GM12878 (cell line): ENCODE data around the gene CHDH. TPM values are rescaled to one million over a fixed set of nuclear protein-coding genes. Genes with fewer than 3 reads are reported as not detected.

Source experiments
- ATAC-seq: fragments of 200-7000 bp; cut with Tn5 transposase; 3 replicates; pipeline ENCODE4 v1.9.1; 2020; ENCODE audit warnings: mild to moderate bottlenecking, moderate library complexity
- BruUV-seq: library from RNA; stranded (reverse); fragments of 400-500 nt; replicated peaks from 2 replicates; lab custom pipeline; 2021; lab: Mats Ljungman, UMichigan
- CTCF ChIA-PET: fragments of 300-600 bp; sonication (Branson Sonifier 250); formaldehyde crosslinking; extraction: SDS; loops from one replicate; lab custom pipeline; 2021; ENCODE audit warnings: inconsistent platforms; lab: Yijun Ruan, JAX
- POLR2A ChIA-PET: fragments of 350-600 bp; formaldehyde crosslinking; extraction: SDS; loops from one replicate; lab custom pipeline; 2021; ENCODE audit warnings: inconsistent platforms; lab: Charles Lee
- RAD21 ChIA-PET: fragments of 300-600 bp; sonication (Branson Sonifier 250); formaldehyde crosslinking; loops from one replicate; lab custom pipeline; 2023; ENCODE audit warnings: antibody characterized with exemption; ENCODE audit not compliant: unreplicated experiment; lab: Charles Lee
- SMC1A ChIA-PET: fragments of 300-600 bp; sonication (Branson Sonifier 250); formaldehyde crosslinking; loops from one replicate; lab custom pipeline; 2023; ENCODE audit not compliant: unreplicated experiment, uncharacterized antibody; lab: Charles Lee
- DNase-seq: peaks from one replicate; pipeline ENCODE4 v3.0.0-alpha.2; 2011; ENCODE audit warnings: low read depth, low spot score
- FAIRE-seq: peaks from 3 replicates; lab custom pipeline; 2011; peaks lifted over from hg19 to GRCh38; lab: Jason Lieb, UNC
- H2AFZ ChIP-seq: 2 replicates; pipeline ENCODE4 v1.6.0; 2011; ENCODE audit warnings: low read depth, low read length, control low read depth; ENCODE audit not compliant: control insufficient read depth
- H3K27ac ChIP-seq: 2 replicates; pipeline ENCODE4 v1.5.1; 2011; ENCODE audit warnings: control low read depth; ENCODE audit not compliant: control insufficient read depth, insufficient read depth
- H3K27me3 ChIP-seq, 2 experiments: replicated peaks in 1 of 2; 2 replicates each; pipeline versions ENCODE4 v1.6.0 to v1.6.1; 2011; ENCODE audit warnings: low read length in 1 of 2; ENCODE audit not compliant: control insufficient read depth in 2 of 2, insufficient read depth in 2 of 2
- H3K36me3 ChIP-seq, 2 experiments: 2 replicates each; pipeline ENCODE4 v1.5.1; 2011; ENCODE audit warnings: low read length in 1 of 2; ENCODE audit not compliant: control insufficient read depth in 2 of 2, insufficient read depth in 2 of 2
- H3K4me1 ChIP-seq: 2 replicates; pipeline ENCODE4 v1.6.1; 2011; ENCODE audit warnings: mild to moderate bottlenecking, low read length, moderate library complexity, mixed read lengths; ENCODE audit not compliant: control insufficient read depth, insufficient read depth
- H3K4me2 ChIP-seq: 2 replicates; pipeline ENCODE4 v1.6.0; 2011; ENCODE audit warnings: control low read depth; ENCODE audit not compliant: control insufficient read depth, insufficient read depth
- H3K4me3 ChIP-seq: fragments of 200-600 bp; sonication (generic); 2 replicates; pipeline ENCODE4 v1.5.1; 2016
- H3K79me2 ChIP-seq: 2 replicates; pipeline ENCODE4 v1.6.0; 2011; ENCODE audit warnings: low read length; ENCODE audit not compliant: control insufficient read depth, insufficient read depth
- H3K9ac ChIP-seq: 2 replicates; pipeline ENCODE4 v1.8.0; 2011; ENCODE audit warnings: low read length, control low read depth, mixed read lengths; ENCODE audit not compliant: control insufficient read depth, insufficient read depth
- H3K9me3 ChIP-seq: replicated peaks from 3 replicates; pipeline ENCODE4 v1.5.1; 2011; ENCODE audit warnings: mild to moderate bottlenecking, low read length; ENCODE audit not compliant: control insufficient read depth, insufficient read depth
- H4K20me1 ChIP-seq: 2 replicates; pipeline ENCODE4 v1.6.0; 2011; ENCODE audit not compliant: control insufficient read depth, insufficient read depth
- MEF2B ChIP-seq: fragments of 450-650 bp; IDR thresholded peaks from 2 replicates; pipeline ENCODE4 v1.6.1; 2018; ENCODE audit warnings: mild to moderate bottlenecking, moderate library complexity; ENCODE audit not compliant: partially characterized antibody, poor library complexity, severe bottlenecking
- MTA2 ChIP-seq: fragments of 450-650 bp; IDR thresholded peaks from 2 replicates; pipeline ENCODE4 v1.6.1; 2016; ENCODE audit warnings: low read depth, mild to moderate bottlenecking, moderate library complexity
- MXI1 ChIP-seq: fragments of 150-350 bp; IDR thresholded peaks from 2 replicates; pipeline ENCODE4 v1.6.1; 2011; ENCODE audit warnings: low read depth, mild to moderate bottlenecking, inconsistent platforms, low read length, improper control_type of control experiment
- NFYB ChIP-seq: IDR thresholded peaks from 2 replicates; pipeline ENCODE4 v1.6.1; 2011; ENCODE audit warnings: low read depth, mild to moderate bottlenecking, low read length, improper control_type of control experiment, moderate library complexity; ENCODE audit not compliant: insufficient read depth
- NR2C2 ChIP-seq: IDR thresholded peaks from 2 replicates; pipeline ENCODE4 v1.6.1; 2011; ENCODE audit warnings: borderline replicate concordance, low read depth; ENCODE audit not compliant: control insufficient read depth, insufficient read length
- PAX8 ChIP-seq: fragments of 450-650 bp; IDR thresholded peaks from 2 replicates; pipeline ENCODE4 v1.6.1; 2017; ENCODE audit warnings: mild to moderate bottlenecking, moderate library complexity
- PKNOX1 ChIP-seq: fragments of 450-650 bp; IDR thresholded peaks from 2 replicates; pipeline ENCODE4 v1.6.1; 2016; ENCODE audit warnings: mild to moderate bottlenecking
- SMAD1 ChIP-seq: fragments of 450-650 bp; IDR thresholded peaks from 2 replicates; pipeline ENCODE4 v1.6.1; 2018; ENCODE audit warnings: mild to moderate bottlenecking, low read depth; ENCODE audit not compliant: partially characterized antibody
- SREBF2 ChIP-seq: IDR thresholded peaks from 2 replicates; pipeline ENCODE4 v1.6.1; 2012; ENCODE audit warnings: mild to moderate bottlenecking, low read length
- SUZ12 ChIP-seq: fragments of 200-600 bp; sonication (generic); IDR thresholded peaks from one replicate; pipeline ENCODE4 v1.6.1; 2018; ENCODE audit warnings: antibody characterized with exemption, mild to moderate bottlenecking; ENCODE audit not compliant: unreplicated experiment
- TCF3 ChIP-seq: IDR thresholded peaks from 2 replicates; pipeline ENCODE4 v1.6.1; 2012; ENCODE audit warnings: low read depth, mild to moderate bottlenecking, low read length, borderline replicate concordance; ENCODE audit not compliant: insufficient read depth
- WGBS: methylation state at CpG from one replicate; pipeline ENCODE4 v1.1.6; 2016; ENCODE audit warnings: low lambda C conversion rate; ENCODE audit not compliant: insufficient replicate concordance, insufficient coverage; ENCODE audit errors: missing lambda C conversion rate; 5-methylcytosine and 5-hydroxymethylcytosine counted together
- in situ Hi-C: fragments of 300-500 bp; cut with MboI; formaldehyde crosslinking; loops from 9 replicates; pipeline ENCODE4 v1.14.3; 2018; ENCODE audit warnings: mixed read lengths
- intact Hi-C: fragments of 100-400 bp; cut with micrococcal nuclease; formaldehyde crosslinking; loops from one replicate; pipeline ENCODE4 v1.14.2; 2022; ENCODE audit not compliant: unreplicated experiment
- polyA plus RNA-seq, 11 experiments: library from polyadenylated mRNA; depleted of rRNA in 4 of 11; unstranded in 6 of 11; stranded (reverse) in 5 of 11; fragments of >200 nt; fragmentation: Nextera tagmentation in 4 of 11; fragmentation: Illumina TruSeq in 1 of 11; extraction: Ambion mirVana in 4 of 11; extraction: Trizol in 1 of 11; gene quantifications; 1 replicate in 1 of 11; 2 replicates in 10 of 11; pipeline versions ENCODE4 v1.2.1 to v1.2.3, GENCODE V29; 2011 to 2016; ENCODE audit warnings: inconsistent platforms in 2 of 11, missing spikeins in 2 of 11, low read depth in 1 of 11
- total RNA-seq, 4 experiments: library from RNA; depleted of rRNA in 3 of 4; stranded (reverse); fragments of >200 nt in 3 of 4; fragmentation: Illumina TruSeq in 1 of 4; extraction: Trizol in 1 of 4; gene quantifications; 2 replicates each; pipeline versions ENCODE4 v1.2.1 to v1.2.3, GENCODE V29; 2013 to 2021
- TF ChIP-seq, protein P1 (sequence below): fragments of 450-650 bp; formaldehyde crosslinking; IDR thresholded peaks from 2 replicates; pipeline ENCODE4 v1.4.0; 2022; ENCODE audit warnings: mild to moderate bottlenecking, moderate library complexity

CHDH gene
- total and polyA plus RNA-seq, 10 of the 15 experiments (the other 5 are each of a cell fraction or from before 2014, with no cell fraction given), result 0.95 to 8.3 (median 2.9) TPM

DNA sequence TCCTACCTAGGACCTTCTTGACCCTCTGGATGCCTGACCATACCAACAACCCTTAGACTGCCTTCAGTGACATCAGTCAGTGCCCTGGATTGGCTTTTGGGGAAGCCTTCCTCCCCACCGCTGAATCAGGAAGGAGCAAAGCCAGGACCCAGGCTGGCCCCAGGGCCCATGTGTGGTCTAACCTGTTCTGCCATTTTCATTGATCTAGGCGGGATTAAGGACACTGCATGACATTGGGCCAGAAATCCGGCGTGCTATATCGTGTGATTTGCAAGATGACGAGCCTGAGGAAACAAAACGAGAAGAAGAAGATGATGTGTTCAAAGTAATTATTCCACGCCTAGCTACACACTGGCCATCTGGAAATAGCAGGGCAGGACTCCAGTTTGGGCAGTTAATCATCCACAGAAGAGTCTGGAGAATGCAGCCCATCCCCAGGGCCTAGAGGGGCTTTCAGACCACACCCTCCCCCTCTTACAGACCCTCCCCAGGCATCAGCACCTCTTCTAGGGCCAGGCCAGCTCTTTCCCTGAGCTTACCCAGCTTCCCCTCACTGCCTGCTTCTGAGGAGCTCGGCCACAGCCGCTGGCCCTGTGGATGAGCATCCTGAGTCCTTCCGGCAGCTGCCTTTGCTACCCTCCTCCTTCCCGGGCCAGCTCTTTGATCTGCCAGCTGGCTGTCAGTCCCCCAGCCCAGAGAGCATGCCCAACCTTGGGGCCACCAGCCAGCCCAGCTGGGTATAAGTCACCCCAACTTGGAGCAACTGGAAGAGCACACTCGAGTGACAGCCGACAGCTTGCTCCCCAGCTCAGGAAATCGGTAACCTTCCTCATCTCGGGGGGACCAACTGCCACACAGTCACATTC is 45.9 kb downstream of the CHDH start:
- ChIA-PET POLR2A (interaction anchor here (0.8 kb wide), 1 partner anchor 14 kb away, joined by 3 read pairs; no protein-coding TSS in a partner anchor), SMC1A (no interaction called here)
- no peak for ATAC-seq

GRCh38 chr3:53799338-53799865 is 46.8 kb downstream of the CHDH start:
- ATAC-seq, result no peak
- DNase-seq, result no peak
- no peaks in the 10 kb centered on the region for H3K9me3 ChIP-seq
- SMC1A ChIA-PET, result no interaction called here
- POLR2A ChIA-PET, result interaction anchor here (0.6 kb wide), 1 partner anchor 11 kb away, joined by 6 read pairs; no protein-coding TSS in a partner anchor
- CTCF ChIA-PET, result no interaction called here
- H3K9ac ChIP-seq, result no peak overlapping the region
- in situ Hi-C loops, result no loop called here
- H3K27me3 ChIP-seq, result no peaks in the 10 kb centered on the region
- intact Hi-C loops, result no loop called here
- FAIRE-seq, result no peak
- no peaks in the 10 kb centered on the region for H4K20me1 ChIP-seq
- H2AFZ ChIP-seq, result no peak overlapping the region
- no peak overlapping the region for H3K27ac ChIP-seq
- RAD21 ChIA-PET, result no interaction called here
- H3K36me3 ChIP-seq, result no peaks in the 10 kb centered on the region
- WGBS, result 61% methylated on average over 12 of the region's 12 CpGs
- BruUV-seq, result no TSS peak
- TF ChIP-seq MXI1, result no peak
- TF ChIP-seq NFYB, result no peak
- no peak for TF ChIP-seq PAX8
- no peak for TF ChIP-seq SUZ12
- TF ChIP-seq NR2C2, result no peak
- no peak for TF ChIP-seq MEF2B
- no peak for TF ChIP-seq SREBF2
- no peak for TF ChIP-seq TCF3
- TF ChIP-seq, protein P1, sequence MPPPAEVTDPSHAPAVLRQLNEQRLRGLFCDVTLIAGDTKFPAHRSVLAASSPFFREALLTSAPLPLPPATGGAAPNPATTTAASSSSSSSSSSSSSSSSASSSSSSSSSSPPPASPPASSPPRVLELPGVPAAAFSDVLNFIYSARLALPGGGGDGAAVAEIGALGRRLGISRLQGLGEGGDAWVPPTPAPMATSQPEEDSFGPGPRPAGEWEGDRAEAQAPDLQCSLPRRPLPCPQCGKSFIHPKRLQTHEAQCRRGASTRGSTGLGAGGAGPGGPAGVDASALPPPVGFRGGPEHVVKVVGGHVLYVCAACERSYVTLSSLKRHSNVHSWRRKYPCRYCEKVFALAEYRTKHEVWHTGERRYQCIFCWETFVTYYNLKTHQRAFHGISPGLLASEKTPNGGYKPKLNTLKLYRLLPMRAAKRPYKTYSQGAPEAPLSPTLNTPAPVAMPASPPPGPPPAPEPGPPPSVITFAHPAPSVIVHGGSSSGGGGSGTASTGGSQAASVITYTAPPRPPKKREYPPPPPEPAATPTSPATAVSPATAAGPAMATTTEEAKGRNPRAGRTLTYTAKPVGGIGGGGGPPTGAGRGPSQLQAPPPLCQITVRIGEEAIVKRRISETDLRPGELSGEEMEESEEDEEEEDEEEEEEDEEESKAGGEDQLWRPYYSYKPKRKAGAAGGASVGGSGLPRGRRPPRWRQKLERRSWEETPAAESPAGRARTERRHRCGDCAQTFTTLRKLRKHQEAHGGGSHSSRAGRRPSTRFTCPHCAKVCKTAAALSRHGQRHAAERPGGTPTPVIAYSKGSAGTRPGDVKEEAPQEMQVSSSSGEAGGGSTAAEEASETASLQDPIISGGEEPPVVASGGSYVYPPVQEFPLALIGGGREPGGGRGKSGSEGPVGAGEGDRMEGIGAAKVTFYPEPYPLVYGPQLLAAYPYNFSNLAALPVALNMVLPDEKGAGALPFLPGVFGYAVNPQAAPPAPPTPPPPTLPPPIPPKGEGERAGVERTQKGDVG, result no peak
- TF ChIP-seq PKNOX1, result no peak
- H3K4me3 ChIP-seq, result no peak overlapping the region
- no peaks in the 10 kb centered on the region for H3K4me1 ChIP-seq
- H3K4me2 ChIP-seq, result no peak overlapping the region
- no peaks in the 10 kb centered on the region for H3K79me2 ChIP-seq

More for the DNA sequence above, 45.9 kb downstream of the CHDH start:
- FAIRE-seq (no peak), DNase-seq (no peak)
- no TSS peak for BruUV-seq
- Histone ChIP-seq H3K4me1 (peaks cover 4% of the 10 kb centered on the region), H3K27me3 (no peaks in the 10 kb centered on the region), H2AFZ (no peak overlapping the region), H3K9me3 (no peaks in the 10 kb centered on the region), H4K20me1 (no peaks in the 10 kb centered on the region), H3K9ac (no peak overlapping the region), H3K4me2 (no peak overlapping the region), H3K27ac (no peak overlapping the region), H3K79me2 (no peaks in the 10 kb centered on the region), H3K36me3 (no peaks in the 10 kb centered on the region), H3K4me3 (no peak overlapping the region)
- in situ Hi-C loops, result no loop called here
- TF ChIP-seq SMAD1 (no peak), MTA2 (no peak)
- 51% methylated on average over 16 of the region's 16 CpGs for WGBS
- intact Hi-C loops, result no loop called here
- ChIA-PET RAD21 (no interaction called here), CTCF (interaction anchor here (1.2 kb wide), 1 partner anchor 9 kb away, joined by 4 read pairs; no protein-coding TSS in a partner anchor)
